ENCODE measurements around the gene C16orf96. TPM values are rescaled to one million over a fixed set of nuclear protein-coding genes. Genes with fewer than 3 reads are reported as not detected.

Gene C16orf96
- total and polyA plus RNA-seq, 2 of the 8 experiments (the other 6 are each of a cell fraction or from before 2014, with no cell fraction given) = 1.0 to 1.3 TPM

- Histone ChIP-seq H4K20me1 (replicated peaks in 1 of 2; ENCODE audit: control insufficient read depth in 1 of 2, insufficient read depth in 2 of 2, low read length in 2 of 2) (peaks cover 7 to 26% of the 10 kb centered on the region in 2 experiments), H2AK5ac (ENCODE audit: low read depth, low read length) (no peak overlapping the region), H3K23ac (ENCODE audit: insufficient read length) (no peak overlapping the region), H4K91ac (replicated peaks; ENCODE audit: insufficient read length, low read length) (no peak overlapping the region), H3K56ac (replicated peaks; ENCODE audit: insufficient read length, low read depth, low read length) (no peak overlapping the region), H3K4ac (replicated peaks; ENCODE audit: insufficient read length, low read depth, low read length) (no peak overlapping the region), H2BK5ac (ENCODE audit: low read depth, low read length) (no peak overlapping the region), H3K27me3 (replicated peaks in 1 of 4; ENCODE audit: control insufficient read depth in 3 of 4, extremely low read depth in 1 of 4, insufficient read depth in 3 of 4, low read length in 3 of 4) (no peaks in the 10 kb centered on the region; a peak in 1 of 7 replicates), H2BK20ac (ENCODE audit: low read length) (no peak overlapping the region), H2BK120ac (replicated peaks; ENCODE audit: low read depth, low read length) (no peak overlapping the region), H3K9me3 (ENCODE audit: insufficient read depth in 2 of 2, low read depth in 1 of 2, low read length in 1 of 2) (no peaks in the 10 kb centered on the region), H3K4me3 (ENCODE audit: extremely low read depth in 1 of 4, insufficient read depth in 2 of 4, low read depth in 3 of 4, low read length in 4 of 4) (no peak overlapping the region), H3K14ac (ENCODE audit: insufficient read length) (no peak overlapping the region), H3K27ac (ENCODE audit: low read depth, low read length) (no peak overlapping the region), H3K36me3 (ENCODE audit: control insufficient read depth in 2 of 4, insufficient read depth in 4 of 4, low read length in 3 of 4) (peaks cover 0 to 2% (median 0%) of the 10 kb centered on the region in 4 experiments; a peak in 1 of 8 replicates), H3K18ac (ENCODE audit: extremely low read depth, low read length) (no peak overlapping the region), H3K79me1 (ENCODE audit: low read depth, low read length) (peaks cover 24% of the 10 kb centered on the region), H3K4me2 (ENCODE audit: insufficient read depth in 1 of 2, low read depth in 2 of 2, low read length in 2 of 2) (no peak overlapping the region), H4K8ac (ENCODE audit: extremely low read depth, insufficient read depth, low read length) (no peak overlapping the region), H2BK15ac (ENCODE audit: low read length) (no peak overlapping the region), H2BK12ac (ENCODE audit: low read depth, low read length) (no peak overlapping the region), H3K23me2 (ENCODE audit: low read depth, low read length) (no peaks in the 10 kb centered on the region), H2AFZ (ENCODE audit: low read length) (no peak overlapping the region), H3K4me1 (replicated peaks in 1 of 4; ENCODE audit: control insufficient read depth in 3 of 4, insufficient read depth in 4 of 4, low read length in 3 of 4) (no peaks in the 10 kb centered on the region), H4K5ac (ENCODE audit: insufficient read length, low read depth, low read length) (no peak overlapping the region), H3K9ac (replicated peaks in 1 of 4; ENCODE audit: extremely low read depth in 1 of 4, low read depth in 3 of 4, low read length in 3 of 4) (no peak overlapping the region), H3K79me2 (ENCODE audit: control insufficient read depth in 1 of 2, insufficient read depth in 2 of 2, low read length in 2 of 2) (peaks cover 0 to 87% of the 10 kb centered on the region in 2 experiments; a peak in 2 of 4 replicates)
- no peak for FAIRE-seq
- no peak for DNase-seq (ENCODE audit: low read depth in 1 of 2, low spot score in 2 of 2)
- CTCF ChIA-PET (ENCODE audit: partially characterized antibody) = interaction anchor here (0.6 to 5.3 kb wide), 5 partner anchors 11 to 59 kb away, joined by 3 to 18 read pairs (median 3); partner anchors contain the start of gene MGRN1
- POLR2A ChIA-PET (ENCODE audit: partially characterized antibody) = no interaction called here
- 97% methylated on average over 4 of the region's 5 CpGs; no CpG with 5 or more reads in 1 of the 2 experiments for WGBS, 2 experiments (ENCODE audit: extremely low coverage in 1 of 2, insufficient coverage in 1 of 2, insufficient read length in 1 of 2, insufficient replicate concordance in 2 of 2, low coverage in 1 of 2, low lambda C conversion rate in 2 of 2, missing lambda C conversion rate in 1 of 2)
- TF ChIP-seq TCF12 (IDR thresholded peaks at IDR 0.05; ENCODE audit: low read depth, low read length) = no peak
- TF ChIP-seq CHD2 (IDR thresholded peaks at IDR 0.05; ENCODE audit: low read length) = no peak
- TF ChIP-seq SUZ12 (IDR thresholded peaks at IDR 0.05; ENCODE audit: low read length) = no peak
- no peak for TF ChIP-seq BRCA1 (IDR thresholded peaks at IDR 0.05; ENCODE audit: low read depth, low read length)
- TF ChIP-seq, protein P1, sequence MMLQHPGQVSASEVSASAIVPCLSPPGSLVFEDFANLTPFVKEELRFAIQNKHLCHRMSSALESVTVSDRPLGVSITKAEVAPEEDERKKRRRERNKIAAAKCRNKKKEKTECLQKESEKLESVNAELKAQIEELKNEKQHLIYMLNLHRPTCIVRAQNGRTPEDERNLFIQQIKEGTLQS (IDR thresholded peaks at IDR 0.05; ENCODE audit: insufficient read depth, low read depth, low read length) = no peak
- TF ChIP-seq CREB1 (IDR thresholded peaks at IDR 0.05) = no peak
- no peak for TF ChIP-seq JUND (IDR thresholded peaks at IDR 0.05; ENCODE audit: low read length)
- no peak for TF ChIP-seq SP2 (IDR thresholded peaks at IDR 0.05; ENCODE audit: low read length)
- TF ChIP-seq MAFK (IDR thresholded peaks at IDR 0.05; ENCODE audit: low read depth, low read length) = no peak
Observed at GRCh38 chr16:4641306-4641687, 85.2 kb downstream of the C16orf96 start.

All from H1 (cell line).